ENCODE measurements around the gene HIVEP3. TPM values are rescaled to one million over a fixed set of nuclear protein-coding genes. Genes with fewer than 3 reads are reported as not detected.

The HIVEP3 gene
- total RNA-seq, 4 donors from 2014 or later: 1.4 to 3.0 (median 2.3) TPM

- 83% methylated on average over 11 of the region's 11 CpGs for WGBS
- intact Hi-C loops (cut with DNase I): no loop called here
- Histone ChIP-seq H3K4me1 (peaks cover 5 to 23% (median 16%) of the 10 kb centered on the region in 4 donors), H3K4me3 (no peak overlapping the region), H3K27ac (replicated peaks in 1 of 4) (no peak overlapping the region), H3K9me3 (no peaks in the 10 kb centered on the region), H3K36me3 (no peaks in the 10 kb centered on the region), H3K27me3 (no peaks in the 10 kb centered on the region)
- TF ChIP-seq EP300 (IDR thresholded peaks at IDR 0.05) (no peak), POLR2AphosphoS5 (IDR thresholded peaks at IDR 0.05) (no peak)
- DNase-seq (ENCODE audit: extremely low spot score): no peak
Measured at GRCh38 chr1:41734201-41734970, 184.3 kb downstream of the HIVEP3 start.

- Histone ChIP-seq H3K4me1 (peaks cover 10 to 19% (median 15%) of the 10 kb centered on the region in 4 donors), H3K27ac (replicated peaks in 1 of 4) (no peak overlapping the region), H3K4me3 (no peak overlapping the region), H3K27me3 (no peaks in the 10 kb centered on the region), H3K36me3 (no peaks in the 10 kb centered on the region), H3K9me3 (no peaks in the 10 kb centered on the region)
- TF ChIP-seq POLR2A (IDR thresholded peaks at IDR 0.05; ENCODE audit: low read depth) (no peak), CTCF (IDR thresholded peaks at IDR 0.05) (no peak), POLR2AphosphoS5 (IDR thresholded peaks at IDR 0.05) (no peak), EP300 (IDR thresholded peaks at IDR 0.05) (no peak)
- no peak for DNase-seq (ENCODE audit: extremely low spot score)
- intact Hi-C loops (cut with DNase I): no loop called here
- WGBS: 87% methylated on average over 2 of the region's 2 CpGs
Measured at GRCh38 chr1:41733725-41734124, 185.0 kb downstream of the HIVEP3 start.

GRCh38 chr1:41733021-41733420, 185.7 kb downstream of the HIVEP3 start:
- Histone ChIP-seq H3K27ac (replicated peaks in 1 of 4) (no peak overlapping the region), H3K27me3 (no peaks in the 10 kb centered on the region), H3K4me3 (no peak overlapping the region), H3K36me3 (no peaks in the 10 kb centered on the region), H3K4me1 (peaks cover 14 to 20% (median 17%) of the 10 kb centered on the region in 4 donors), H3K9me3 (no peaks in the 10 kb centered on the region)
- intact Hi-C loops (cut with DNase I): no loop called here
- 80% methylated on average over 2 of the region's 2 CpGs for WGBS
- TF ChIP-seq POLR2AphosphoS5 (IDR thresholded peaks at IDR 0.05) (no peak), CTCF (IDR thresholded peaks at IDR 0.05) (no peak), POLR2A (IDR thresholded peaks at IDR 0.05; ENCODE audit: low read depth) (no peak)
- DNase-seq (ENCODE audit: extremely low spot score): no peak

GRCh38 chr1:41731516-41732030, 187.1 kb downstream of the HIVEP3 start:
- Histone ChIP-seq H3K27me3 (no peaks in the 10 kb centered on the region), H3K9me3 (no peaks in the 10 kb centered on the region), H3K36me3 (no peaks in the 10 kb centered on the region), H3K4me3 (no peak overlapping the region), H3K4me1 (peaks cover 20 to 28% (median 27%) of the 10 kb centered on the region in 4 donors), H3K27ac (replicated peaks in 1 of 4) (no peak overlapping the region)
- WGBS: 95% methylated on average over 1 of the region's 2 CpGs
- TF ChIP-seq POLR2A (IDR thresholded peaks at IDR 0.05; ENCODE audit: low read depth): no peak
- no peak for TF ChIP-seq POLR2AphosphoS5 (IDR thresholded peaks at IDR 0.05)
- TF ChIP-seq CTCF (IDR thresholded peaks at IDR 0.05): no peak
- no peak for DNase-seq (ENCODE audit: extremely low spot score)
- intact Hi-C loops (cut with DNase I): no loop called here

GRCh38 chr1:41730806-41731205, 187.9 kb downstream of the HIVEP3 start:
- Histone ChIP-seq H3K9me3 (no peaks in the 10 kb centered on the region), H3K27me3 (no peaks in the 10 kb centered on the region), H3K4me3 (no peak overlapping the region), H3K27ac (replicated peaks in 1 of 4) (no peak overlapping the region), H3K4me1 (peaks cover 18 to 28% (median 27%) of the 10 kb centered on the region in 4 donors), H3K36me3 (no peaks in the 10 kb centered on the region)
- no peak for DNase-seq (ENCODE audit: extremely low spot score)
- WGBS: 88% methylated on average over 4 of the region's 4 CpGs
- TF ChIP-seq EP300 (IDR thresholded peaks at IDR 0.05) (no peak), POLR2A (IDR thresholded peaks at IDR 0.05; ENCODE audit: low read depth) (no peak)
- intact Hi-C loops (cut with DNase I): no loop called here
